CD4-positive, alpha-beta T cell (primary cell): ENCODE data around the gene RIGI. TPM values are rescaled to one million over a fixed set of nuclear protein-coding genes. Genes with fewer than 3 reads are reported as not detected.

Experiments used
- ATAC-seq: fragments of 200-7000 bp; cut with Tn5 transposase; one replicate; pipeline ENCODE4 v1.10.0; 2022; ENCODE audit warnings: mild to moderate bottlenecking; ENCODE audit not compliant: poor library complexity
- CTCF ChIA-PET: fragments of 350-600 bp; sonication (Branson Sonifier 250); formaldehyde crosslinking; loops from one replicate; lab custom pipeline; 2021; ENCODE audit warnings: antibody characterized with exemption, inconsistent platforms; lab: Charles Lee
- POLR2A ChIA-PET: fragments of 350-600 bp; sonication (Branson Sonifier 250); formaldehyde crosslinking; loops from one replicate; lab custom pipeline; 2021; ENCODE audit warnings: antibody characterized with exemption, inconsistent platforms; lab: Charles Lee
- DNase-seq, 14 experiments: peaks; one replicate each; pipeline ENCODE4 v3.0.0-alpha.2; 2013 to 2020; ENCODE audit warnings: mixed read lengths in 2 of 14
- H3K27ac ChIP-seq, 2 donors: one replicate each; pipeline versions ENCODE4 v1.5.1 to v1.7.0; 2013; ENCODE audit warnings: low read length in 2 of 2, low read depth in 1 of 2, mild to moderate bottlenecking in 1 of 2
- H3K27me3 ChIP-seq, 2 experiments: 1 replicate in 1 of 2; 2 replicates in 1 of 2; pipeline versions ENCODE4 v1.6.1 to v1.7.0; 2013; ENCODE audit warnings: low read length in 2 of 2, control low read depth in 1 of 2, mild to moderate bottlenecking in 1 of 2, moderate library complexity in 1 of 2; ENCODE audit not compliant: insufficient read depth in 2 of 2, control insufficient read depth in 1 of 2
- H3K36me3 ChIP-seq: one replicate; pipeline ENCODE4 v1.6.1; 2013; ENCODE audit warnings: low read length, control low read depth; ENCODE audit not compliant: insufficient read depth
- H3K4me1 ChIP-seq: one replicate; pipeline ENCODE4 v1.6.1; 2013; ENCODE audit warnings: low read length, control low read depth; ENCODE audit not compliant: insufficient read depth
- H3K4me3 ChIP-seq: one replicate; pipeline ENCODE4 v1.5.1; 2013; ENCODE audit warnings: mild to moderate bottlenecking, low read length, moderate library complexity
- H3K9me3 ChIP-seq, 2 experiments: 1 replicate in 1 of 2; 2 replicates in 1 of 2; pipeline versions ENCODE4 v1.6.1 to v1.7.0; 2013; ENCODE audit warnings: low read length in 2 of 2, mild to moderate bottlenecking in 2 of 2, control low read depth in 1 of 2, moderate library complexity in 1 of 2; ENCODE audit not compliant: control insufficient read depth in 1 of 2, insufficient read depth in 1 of 2
- H3K27ac Mint-ChIP-seq: one replicate; pipeline ENCODE4 v1.8.0; 2020; ENCODE audit warnings: mixed read lengths
- H3K27me3 Mint-ChIP-seq: one replicate; pipeline ENCODE4 v1.8.0; 2021; ENCODE audit warnings: mixed read lengths
- H3K36me3 Mint-ChIP-seq: one replicate; pipeline ENCODE4 v1.8.0; 2021; ENCODE audit warnings: low read depth, mixed read lengths
- H3K4me1 Mint-ChIP-seq: one replicate; pipeline ENCODE4 v1.8.0; 2021; ENCODE audit warnings: low read depth, mixed read lengths
- H3K4me3 Mint-ChIP-seq: one replicate; pipeline ENCODE4 v1.8.0; 2020; ENCODE audit warnings: mild to moderate bottlenecking, mixed read lengths
- H3K9me3 Mint-ChIP-seq: one replicate; pipeline ENCODE4 v1.8.0; 2020; ENCODE audit warnings: mixed read lengths
- intact Hi-C, 2 experiments: fragments of 100-400 bp; cut with DNase I in 1 of 2; cut with micrococcal nuclease in 1 of 2; formaldehyde crosslinking; loops; one replicate each; pipeline versions ENCODE4 v1.15.1 to v1.9.0; 2023 to 2025; cut with DNase I, micrococcal nuclease
- total RNA-seq, 174 experiments: library from RNA in 2 of 174; stranded (reverse) in 2 of 174; gene quantifications; one replicate each; pipeline ENCODE4 v1.2.3 and lab custom pipeline; 2021 to 2026
- TF ChIP-seq, protein P1 (sequence below): fragments of 200-600 bp; IDR thresholded peaks from one replicate; pipeline ENCODE4 v1.8.0; 2022; ENCODE audit warnings: antibody characterized with exemption, mild to moderate bottlenecking

Gene RIGI
- total RNA-seq, 2 experiments from 2014 or later = 4.9 to 5.0 TPM

DNA sequence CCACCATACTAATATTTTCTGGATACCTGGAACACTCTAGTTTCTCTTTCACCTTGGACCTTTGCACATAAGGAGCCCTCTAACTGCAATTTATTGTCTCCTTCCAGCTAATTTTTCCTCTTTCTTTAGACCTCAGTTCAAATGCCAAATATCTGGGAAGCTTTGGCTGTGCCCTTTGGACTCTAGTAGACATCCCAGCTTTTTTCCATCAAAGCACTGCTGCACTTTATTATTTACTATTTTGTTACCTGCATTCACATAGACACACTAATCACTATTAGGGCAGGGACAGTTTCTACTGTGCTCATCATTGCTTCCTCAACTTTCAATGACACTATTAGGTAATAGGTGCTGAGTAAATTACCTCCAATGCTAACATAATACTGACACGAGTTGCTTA, 2.1 kb downstream of the RIGI start:
- Mint-ChIP-seq H3K36me3 (peaks cover 47% of the 10 kb centered on the region), H3K4me1 (peaks cover 57% of the 10 kb centered on the region), H3K4me3 (peak overlapping the region; percentile 96), H3K27ac (peak overlapping the region; percentile 93), H3K27me3 (no peaks in the 10 kb centered on the region), H3K9me3 (no peaks in the 10 kb centered on the region)
- peaks cover 23% of the 10 kb centered on the region for H3K4me1 ChIP-seq
- no peaks in the 10 kb centered on the region for H3K27me3 ChIP-seq
- peaks cover 8% of the 10 kb centered on the region for H3K36me3 ChIP-seq
- POLR2A ChIA-PET = interaction anchor here (4.4 kb wide), 1 partner anchor 27 kb away, joined by 127 read pairs; the partner anchor contains the start of genes SMIM27 and TOPORS
- CTCF ChIA-PET = no interaction called here
- TF ChIP-seq, protein P1, sequence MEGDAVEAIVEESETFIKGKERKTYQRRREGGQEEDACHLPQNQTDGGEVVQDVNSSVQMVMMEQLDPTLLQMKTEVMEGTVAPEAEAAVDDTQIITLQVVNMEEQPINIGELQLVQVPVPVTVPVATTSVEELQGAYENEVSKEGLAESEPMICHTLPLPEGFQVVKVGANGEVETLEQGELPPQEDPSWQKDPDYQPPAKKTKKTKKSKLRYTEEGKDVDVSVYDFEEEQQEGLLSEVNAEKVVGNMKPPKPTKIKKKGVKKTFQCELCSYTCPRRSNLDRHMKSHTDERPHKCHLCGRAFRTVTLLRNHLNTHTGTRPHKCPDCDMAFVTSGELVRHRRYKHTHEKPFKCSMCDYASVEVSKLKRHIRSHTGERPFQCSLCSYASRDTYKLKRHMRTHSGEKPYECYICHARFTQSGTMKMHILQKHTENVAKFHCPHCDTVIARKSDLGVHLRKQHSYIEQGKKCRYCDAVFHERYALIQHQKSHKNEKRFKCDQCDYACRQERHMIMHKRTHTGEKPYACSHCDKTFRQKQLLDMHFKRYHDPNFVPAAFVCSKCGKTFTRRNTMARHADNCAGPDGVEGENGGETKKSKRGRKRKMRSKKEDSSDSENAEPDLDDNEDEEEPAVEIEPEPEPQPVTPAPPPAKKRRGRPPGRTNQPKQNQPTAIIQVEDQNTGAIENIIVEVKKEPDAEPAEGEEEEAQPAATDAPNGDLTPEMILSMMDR = no peak
- no peaks in the 10 kb centered on the region for H3K9me3 ChIP-seq
- ATAC-seq (no peak), DNase-seq (no peak)
- H3K27ac ChIP-seq = peak overlapping the region in 1 of 2 donors; percentile 13
- intact Hi-C loops = loop anchor here (2.0 to 10.0 kb wide), 4 partner anchors 33 to 141 kb away; no protein-coding TSS in a partner anchor
- H3K4me3 ChIP-seq = no peak overlapping the region

DNA sequence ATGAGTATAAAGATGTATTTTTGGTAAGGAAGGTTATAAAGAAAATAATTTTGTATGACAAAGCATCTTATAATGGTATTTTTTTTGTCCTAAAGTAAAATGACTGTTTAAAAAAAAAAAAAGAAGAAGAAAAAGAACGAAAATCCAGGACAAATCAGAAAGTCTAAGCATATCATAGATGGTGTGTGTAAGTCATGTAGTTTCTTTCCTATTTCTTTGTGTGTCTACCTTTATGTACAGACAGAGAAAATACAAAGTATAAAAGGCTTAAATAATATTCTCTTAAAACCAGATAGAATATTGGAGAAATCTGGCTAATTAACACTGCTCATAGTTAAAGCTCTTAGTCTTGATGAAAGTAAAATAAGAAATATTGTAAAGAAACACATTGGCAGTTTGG, 7.7 kb downstream of the RIGI start:
- peaks cover 13% of the 10 kb centered on the region for H3K36me3 ChIP-seq
- Mint-ChIP-seq H3K36me3 (peaks cover 71% of the 10 kb centered on the region), H3K27ac (no peak overlapping the region), H3K4me3 (no peak overlapping the region), H3K27me3 (no peaks in the 10 kb centered on the region), H3K9me3 (peaks cover 3% of the 10 kb centered on the region), H3K4me1 (peaks cover 48% of the 10 kb centered on the region)
- H3K4me1 ChIP-seq = peaks cover 10% of the 10 kb centered on the region
- H3K9me3 ChIP-seq = no peaks in the 10 kb centered on the region
- CTCF ChIA-PET = interaction anchor here (2.0 to 2.3 kb wide), 2 partner anchors 54 to 139 kb away, joined by 5 to 6 read pairs; partner anchors contain the start of gene NDUFB6
- intact Hi-C loops = no loop called here
- TF ChIP-seq, protein P1 = no peak
- ATAC-seq (no peak), DNase-seq (no peak)
- H3K27me3 ChIP-seq = no peaks in the 10 kb centered on the region
- no peak overlapping the region for H3K27ac ChIP-seq
- POLR2A ChIA-PET = interaction anchor here (1.4 to 1.5 kb wide), 2 partner anchors 8 to 10 kb away, joined by 5 to 11 read pairs; partner anchors contain the start of gene RIGI
- H3K4me3 ChIP-seq = no peak overlapping the region

DNA sequence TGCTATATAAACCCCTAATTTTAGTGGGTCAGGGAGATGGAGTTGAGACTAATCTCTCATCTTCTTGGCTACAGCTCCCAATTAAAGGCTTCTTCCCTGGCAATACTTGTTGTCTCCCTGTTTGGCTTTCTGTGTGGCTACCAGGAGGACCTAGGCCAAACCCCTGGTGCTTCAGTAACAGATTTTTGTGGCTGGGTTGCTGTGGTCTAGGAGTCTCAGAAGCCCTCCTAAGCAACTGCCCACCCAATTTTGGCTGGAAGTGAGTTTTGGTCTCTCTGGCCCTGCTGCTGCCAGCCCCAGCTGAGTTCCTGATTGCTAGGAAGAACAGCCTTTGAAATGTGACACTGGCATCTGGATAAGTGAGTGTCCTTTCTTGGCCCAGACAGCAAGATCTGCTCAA, 9.8 kb downstream of the RIGI start:
- H3K27ac Mint-ChIP-seq = no peak overlapping the region
- H3K27me3 ChIP-seq = no peaks in the 10 kb centered on the region
- H3K36me3 ChIP-seq = peaks cover 10% of the 10 kb centered on the region
- H3K4me1 ChIP-seq = peaks cover 5% of the 10 kb centered on the region
- POLR2A ChIA-PET = interaction anchor here (0.7 kb wide), 1 partner anchor 10 kb away, joined by 6 read pairs; the partner anchor contains the start of gene RIGI
- ATAC-seq (no peak), DNase-seq (no peak)
- no peaks in the 10 kb centered on the region for H3K9me3 ChIP-seq
- H3K4me1 Mint-ChIP-seq = peaks cover 48% of the 10 kb centered on the region
- peaks cover 3% of the 10 kb centered on the region for H3K9me3 Mint-ChIP-seq
- no peaks in the 10 kb centered on the region for H3K27me3 Mint-ChIP-seq
- H3K4me3 Mint-ChIP-seq = no peak overlapping the region
- no peak overlapping the region for H3K4me3 ChIP-seq
- H3K27ac ChIP-seq = no peak overlapping the region
- H3K36me3 Mint-ChIP-seq = peaks cover 63% of the 10 kb centered on the region
- TF ChIP-seq, protein P1 = no peak
- intact Hi-C loops = no loop called here
- CTCF ChIA-PET = interaction anchor here (0.8 to 2.0 kb wide), 2 partner anchors 56 to 137 kb away, joined by 3 to 6 read pairs; partner anchors contain the start of gene NDUFB6
